NB4 (cell line): Measurements from ENCODE around the gene MECP2.

Experiments used
- MAX ChIP-seq: IDR thresholded peaks from 2 replicates; pipeline ENCODE4 v1.6.1; 2011; ENCODE audit warnings: low read depth, low read length
- POLR2A ChIP-seq: IDR thresholded peaks from 2 replicates; pipeline ENCODE4 v1.6.1; 2011; ENCODE audit warnings: mild to moderate bottlenecking; ENCODE audit not compliant: insufficient read length; ENCODE audit errors: extremely low read depth
- TF ChIP-seq, protein P1 (sequence below): IDR thresholded peaks from one replicate; pipeline ENCODE4 v1.5.1; 2012; ENCODE audit warnings: low read depth, low read length

DNA sequence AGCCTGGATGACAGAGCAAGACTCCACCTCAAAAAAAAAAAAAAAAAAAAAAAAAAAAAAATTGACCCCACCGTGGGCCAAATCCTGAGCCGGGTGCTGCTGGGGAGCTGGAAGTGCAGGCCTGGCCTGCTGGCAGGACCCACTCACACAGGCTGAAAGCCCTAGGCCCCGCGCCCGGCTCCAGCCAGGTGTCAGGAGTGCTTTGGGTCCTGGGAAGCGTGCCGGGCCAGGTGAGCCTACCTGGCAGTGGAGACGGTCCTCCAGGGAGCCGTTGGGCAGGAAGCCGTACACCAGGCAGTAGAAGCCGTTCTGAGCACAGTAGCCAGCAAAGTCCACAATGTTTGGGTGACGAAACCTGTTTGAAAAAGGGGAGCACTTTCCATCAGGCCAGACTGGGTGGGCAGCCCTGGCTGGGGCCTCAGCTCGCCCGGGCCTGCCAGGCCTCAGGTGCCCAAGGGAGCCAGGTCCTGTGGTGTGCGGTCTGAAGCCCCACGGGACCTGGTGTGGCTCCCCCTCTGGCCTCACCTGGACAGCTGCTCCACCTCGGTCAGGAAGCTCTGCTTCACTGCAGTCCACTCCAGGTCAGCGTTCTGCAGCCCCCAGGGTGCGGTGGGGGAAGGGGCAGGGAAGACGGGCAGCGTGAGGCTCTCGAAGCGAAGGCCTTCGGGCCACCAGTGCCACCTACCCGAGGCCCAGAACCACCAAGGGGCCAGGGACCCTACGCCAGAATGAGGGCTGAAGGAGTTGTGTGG, 79.6 kb downstream of the MECP2 start:
- TF ChIP-seq, protein P1, sequence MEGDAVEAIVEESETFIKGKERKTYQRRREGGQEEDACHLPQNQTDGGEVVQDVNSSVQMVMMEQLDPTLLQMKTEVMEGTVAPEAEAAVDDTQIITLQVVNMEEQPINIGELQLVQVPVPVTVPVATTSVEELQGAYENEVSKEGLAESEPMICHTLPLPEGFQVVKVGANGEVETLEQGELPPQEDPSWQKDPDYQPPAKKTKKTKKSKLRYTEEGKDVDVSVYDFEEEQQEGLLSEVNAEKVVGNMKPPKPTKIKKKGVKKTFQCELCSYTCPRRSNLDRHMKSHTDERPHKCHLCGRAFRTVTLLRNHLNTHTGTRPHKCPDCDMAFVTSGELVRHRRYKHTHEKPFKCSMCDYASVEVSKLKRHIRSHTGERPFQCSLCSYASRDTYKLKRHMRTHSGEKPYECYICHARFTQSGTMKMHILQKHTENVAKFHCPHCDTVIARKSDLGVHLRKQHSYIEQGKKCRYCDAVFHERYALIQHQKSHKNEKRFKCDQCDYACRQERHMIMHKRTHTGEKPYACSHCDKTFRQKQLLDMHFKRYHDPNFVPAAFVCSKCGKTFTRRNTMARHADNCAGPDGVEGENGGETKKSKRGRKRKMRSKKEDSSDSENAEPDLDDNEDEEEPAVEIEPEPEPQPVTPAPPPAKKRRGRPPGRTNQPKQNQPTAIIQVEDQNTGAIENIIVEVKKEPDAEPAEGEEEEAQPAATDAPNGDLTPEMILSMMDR, result no peak
- TF ChIP-seq MAX (no peak), POLR2A (no peak)
